Measurements from ENCODE around the gene IQCF2.
"Not testable (repeated sequence)": the region's sequence is repeated elsewhere in the genome, so short reads cannot be mapped to it uniquely, and the experiment has no call there.

IQCF2 gene

GRCh38 chr3:51860703-51861665 is at the start of gene IQCF2:
Gene IQCF2, plus strand, starts transcription at chr3:51861615. Its CDS starts 52 bp downstream, at chr3:51861667.
- DNase-seq (ENCODE audit: low spot score), result no peak

- no peak for DNase-seq (ENCODE audit: low spot score)
Measured at GRCh38 chr3:51813539-51813938, 47.9 kb upstream of the IQCF2 start.

- DNase-seq (ENCODE audit: low spot score), result no peak
Measured at GRCh38 chr3:51814034-51814433, 47.4 kb upstream of the IQCF2 start.

GRCh38 chr3:51815614-51816013 is 45.8 kb upstream of the IQCF2 start:
- no peak for DNase-seq (ENCODE audit: low spot score)

GRCh38 chr3:51816723-51817122 is 44.7 kb upstream of the IQCF2 start:
- DNase-seq (ENCODE audit: low spot score), result no peak

- no peak for DNase-seq (ENCODE audit: low spot score)
Measured at GRCh38 chr3:51817375-51817774, 44.0 kb upstream of the IQCF2 start.

GRCh38 chr3:51819151-51819550 is 42.3 kb upstream of the IQCF2 start:
- no peak for DNase-seq (ENCODE audit: low spot score)

GRCh38 chr3:51819709-51820406 is 41.6 kb upstream of the IQCF2 start:
- no peak for DNase-seq (ENCODE audit: low spot score)

GRCh38 chr3:51828297-51828696 is 33.1 kb upstream of the IQCF2 start:
- no peak for DNase-seq (ENCODE audit: low spot score)

GRCh38 chr3:51830345-51830744 is 31.1 kb upstream of the IQCF2 start:
- DNase-seq (ENCODE audit: low spot score), result no peak

GRCh38 chr3:51830836-51831385 is 30.5 kb upstream of the IQCF2 start:
- no peak for DNase-seq (ENCODE audit: low spot score)

GRCh38 chr3:51836606-51837005 is 24.8 kb upstream of the IQCF2 start:
- no peak for DNase-seq (ENCODE audit: low spot score)

- no peak for DNase-seq (ENCODE audit: low spot score)
Measured at GRCh38 chr3:51845129-51845528, 16.3 kb upstream of the IQCF2 start.

GRCh38 chr3:51855411-51855810 is 6.0 kb upstream of the IQCF2 start:
- not testable (repeated sequence) for DNase-seq (ENCODE audit: low spot score)

- no peak for DNase-seq (ENCODE audit: low spot score)
Measured at GRCh38 chr3:51862886-51863285, 1.5 kb downstream of the IQCF2 start.

GRCh38 chr3:51868896-51869295 is 7.5 kb downstream of the IQCF2 start:
- DNase-seq (ENCODE audit: low spot score), result not testable (repeated sequence)

GRCh38 chr3:51869304-51869703 is 7.9 kb downstream of the IQCF2 start:
- no peak for DNase-seq (ENCODE audit: low spot score)

GRCh38 chr3:51873253-51873766 is 11.9 kb downstream of the IQCF2 start:
- DNase-seq (ENCODE audit: low spot score), result no peak

GRCh38 chr3:51873876-51874275 is 12.5 kb downstream of the IQCF2 start:
- no peak for DNase-seq (ENCODE audit: low spot score)

GRCh38 chr3:51874411-51874810 is 13.0 kb downstream of the IQCF2 start:
- no peak for DNase-seq (ENCODE audit: low spot score)

- no peak for DNase-seq (ENCODE audit: low spot score)
Measured at GRCh38 chr3:51874889-51875288, 13.5 kb downstream of the IQCF2 start.

- DNase-seq (ENCODE audit: low spot score), result no peak
Measured at GRCh38 chr3:51875501-51875900, 14.1 kb downstream of the IQCF2 start, which contains the start of gene IQCF5. Gene IQCF5, minus strand, starts transcription at chr3:51875601. Its CDS starts 70 bp downstream, at chr3:51875531.
